NCI-H1417 treated with DMSO at 0.1 percent for 48 hours (cell line): ENCODE data around the gene UBA1.

Source experiments
- DNase-seq: peaks from one replicate; lab custom pipeline; 2025; lab: John Stamatoyannopoulos, UW

Gene UBA1

DNA sequence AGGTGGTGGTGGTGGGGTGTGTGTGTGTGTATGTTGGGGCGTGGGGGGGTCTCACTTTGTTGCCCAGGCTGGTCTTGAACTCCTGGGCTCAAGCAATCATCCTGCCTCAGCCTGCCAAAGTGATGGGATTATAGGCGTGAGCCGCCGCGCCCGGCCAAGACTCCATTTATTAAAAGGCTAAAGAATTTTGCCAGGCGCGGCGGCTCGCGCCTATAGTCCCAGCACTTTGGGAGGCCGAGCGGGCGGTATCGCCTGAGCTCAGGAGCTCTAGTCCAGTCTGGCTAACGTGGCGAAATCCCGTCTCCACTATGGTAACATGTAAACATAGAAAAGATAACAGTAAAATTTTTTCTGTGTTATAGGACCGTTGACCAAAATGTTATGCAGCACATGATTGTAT, 3.7 kb upstream of the UBA1 start:
- DNase-seq: no peak

- peak; percentile 83 for DNase-seq
Observed at GRCh38 chrX:47190445-47191269, 3.0 kb upstream of the UBA1 start.

DNA sequence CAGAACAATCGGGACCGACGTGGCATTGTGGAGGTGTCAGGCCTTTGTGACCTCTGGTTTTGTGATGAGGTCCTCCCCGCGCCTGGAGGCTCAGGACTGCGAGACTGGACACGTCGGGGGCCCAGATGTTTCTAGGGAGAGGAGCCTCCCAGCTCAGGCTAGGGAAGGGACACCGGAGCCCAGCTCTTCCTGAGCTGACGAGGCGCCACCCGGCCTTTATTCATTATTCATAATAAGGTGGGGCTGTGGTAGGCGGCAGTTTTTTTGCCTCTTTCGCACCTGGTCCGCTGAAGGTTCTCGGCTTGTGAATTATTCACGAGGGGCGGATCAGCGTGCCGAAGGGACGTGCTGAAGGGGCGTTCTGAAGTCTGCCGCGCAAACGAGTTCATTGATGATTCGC, 2.3 kb upstream of the UBA1 start:
- peak; percentile 11 for DNase-seq

DNA sequence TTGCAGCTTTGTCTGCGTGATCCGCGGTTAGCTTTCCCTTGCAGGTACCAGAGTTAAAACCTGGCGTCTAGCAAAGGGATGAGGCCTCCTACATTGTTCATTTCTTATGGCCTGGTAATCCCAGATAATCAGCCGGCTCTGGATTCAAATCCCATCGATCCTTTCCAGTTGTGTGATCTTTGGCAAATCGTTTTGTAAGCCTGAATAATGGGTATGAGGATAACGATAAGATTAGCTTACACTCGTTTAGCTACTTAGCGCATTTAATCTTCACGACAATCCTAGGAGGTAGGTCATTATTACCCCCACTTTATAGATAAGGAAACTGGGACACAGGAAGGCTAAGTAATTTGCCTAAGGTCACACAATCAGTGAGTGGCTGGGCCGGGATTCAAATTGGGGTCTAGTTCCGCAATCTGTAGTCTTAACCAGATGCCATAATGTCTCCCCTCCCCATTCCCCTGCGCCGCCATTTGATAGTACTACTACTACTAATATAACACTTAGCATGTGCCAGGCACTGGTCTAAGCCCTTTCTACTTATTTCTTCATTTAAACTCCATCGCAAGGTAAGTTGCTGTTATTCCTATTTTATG, 1.7 kb upstream of the UBA1 start:
- DNase-seq: no peak

DNA sequence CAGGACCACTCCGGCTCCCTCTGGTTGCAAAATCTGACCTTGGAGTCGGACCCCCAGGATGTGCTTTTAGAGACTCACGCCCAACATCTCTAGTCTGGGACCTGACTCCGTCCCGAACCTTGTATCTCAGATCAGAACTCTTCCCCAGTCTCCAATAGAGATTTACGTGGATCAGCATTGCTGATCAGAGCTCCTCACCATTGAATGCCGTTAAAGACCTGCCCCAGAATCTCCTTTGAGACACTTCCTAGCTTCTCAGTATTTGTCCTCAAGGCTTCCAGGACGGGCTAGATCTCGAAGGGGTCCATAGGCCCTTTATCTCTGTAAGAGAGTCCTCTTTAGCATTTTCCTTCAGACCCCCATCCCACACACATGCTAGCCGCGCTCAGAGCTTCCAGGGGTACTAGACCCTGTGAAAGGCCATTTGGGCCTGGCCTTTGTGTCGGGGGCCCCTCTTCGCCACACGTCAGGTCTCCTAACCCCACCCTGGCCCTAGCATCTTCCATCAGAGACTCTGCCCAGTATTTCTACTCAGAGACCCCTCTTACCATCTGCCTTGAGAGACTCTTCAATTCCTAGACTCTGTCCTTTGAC, 662 bp downstream of the UBA1 start:
- no peak for DNase-seq

- no peak for DNase-seq
Observed at GRCh38 chrX:47196098-47196497, 2.5 kb downstream of the UBA1 start.

GRCh38 chrX:47197526-47197925, 3.9 kb downstream of the UBA1 start:
- DNase-seq: no peak

DNA sequence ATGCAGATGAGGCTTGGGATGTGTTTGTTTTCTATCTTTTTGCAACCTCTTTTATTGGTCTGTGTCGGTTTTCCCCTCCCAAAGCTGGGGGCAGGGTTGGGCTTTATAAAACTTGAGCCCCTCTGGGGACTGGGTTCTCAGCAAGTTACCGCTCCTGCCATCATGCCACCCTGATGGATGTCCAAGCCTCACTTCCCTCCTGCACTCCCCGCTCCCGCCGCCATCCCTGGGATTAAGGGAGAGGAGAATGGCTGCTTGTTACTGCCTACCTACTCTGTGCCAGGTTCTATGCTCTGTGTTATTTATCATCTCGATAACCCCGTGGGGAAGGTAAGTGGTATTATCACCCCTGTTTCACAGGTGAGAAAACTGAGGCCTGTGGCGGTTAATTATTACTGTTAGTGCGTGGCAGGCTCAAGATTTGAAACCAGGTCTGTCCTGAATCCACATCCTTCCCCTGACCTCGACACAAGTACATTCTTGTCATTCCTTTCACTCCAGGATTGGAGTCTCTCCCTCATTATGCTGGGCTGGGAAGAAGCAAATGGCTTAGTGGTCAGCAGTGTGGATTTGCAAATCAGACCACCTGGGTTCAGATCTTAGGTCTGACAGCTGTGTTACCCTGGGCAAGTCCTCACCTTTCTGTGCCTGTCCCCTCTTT, 4.5 kb downstream of the UBA1 start:
- no peak for DNase-seq

DNA sequence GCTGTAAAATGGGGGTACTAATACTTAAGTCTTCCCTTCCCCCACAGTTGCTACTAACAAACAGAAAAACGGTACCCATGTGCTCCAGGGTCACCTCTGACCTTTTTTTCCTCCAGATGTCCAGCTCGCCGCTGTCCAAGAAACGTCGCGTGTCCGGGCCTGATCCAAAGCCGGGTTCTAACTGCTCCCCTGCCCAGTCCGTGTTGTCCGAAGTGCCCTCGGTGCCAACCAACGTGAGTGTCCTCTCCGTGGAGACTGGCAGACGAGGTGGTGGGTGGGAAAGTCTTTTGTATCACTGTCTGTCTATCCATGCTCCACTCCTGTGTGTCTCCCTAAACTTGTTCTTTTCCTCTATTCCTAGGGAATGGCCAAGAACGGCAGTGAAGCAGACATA, 5.1 kb downstream of the UBA1 start:
- DNase-seq: no peak

- no peak for DNase-seq
Observed at GRCh38 chrX:47199286-47199685, 5.7 kb downstream of the UBA1 start.

GRCh38 chrX:47200385-47201150, 6.9 kb downstream of the UBA1 start:
- DNase-seq: no peak

DNA sequence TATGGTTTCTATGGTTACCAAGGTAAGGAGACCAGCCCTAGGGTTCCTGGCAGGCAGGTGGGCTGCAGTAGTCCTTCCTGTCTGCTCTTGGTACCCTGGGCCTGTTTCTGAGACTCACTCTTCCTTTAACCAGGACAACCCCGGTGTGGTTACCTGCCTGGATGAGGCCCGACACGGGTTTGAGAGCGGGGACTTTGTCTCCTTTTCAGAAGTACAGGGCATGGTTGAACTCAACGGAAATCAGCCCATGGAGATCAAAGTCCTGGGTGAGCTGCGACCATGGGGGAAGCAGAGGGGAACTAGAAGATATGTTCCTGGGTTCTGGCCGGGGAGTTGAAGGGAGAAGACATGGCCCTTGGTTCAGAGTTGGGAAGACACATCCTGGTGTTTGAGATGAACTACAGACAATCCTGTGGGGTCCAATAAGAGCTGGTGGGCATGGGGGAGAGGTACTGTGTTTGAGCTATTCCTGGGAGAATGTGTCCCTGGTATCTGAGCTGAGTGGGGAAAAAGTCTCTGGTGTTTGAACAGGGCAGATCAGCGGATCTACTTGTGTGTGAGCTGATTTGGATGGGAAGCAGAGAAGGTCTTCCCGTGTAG, 7.8 kb downstream of the UBA1 start:
- no peak for DNase-seq

DNA sequence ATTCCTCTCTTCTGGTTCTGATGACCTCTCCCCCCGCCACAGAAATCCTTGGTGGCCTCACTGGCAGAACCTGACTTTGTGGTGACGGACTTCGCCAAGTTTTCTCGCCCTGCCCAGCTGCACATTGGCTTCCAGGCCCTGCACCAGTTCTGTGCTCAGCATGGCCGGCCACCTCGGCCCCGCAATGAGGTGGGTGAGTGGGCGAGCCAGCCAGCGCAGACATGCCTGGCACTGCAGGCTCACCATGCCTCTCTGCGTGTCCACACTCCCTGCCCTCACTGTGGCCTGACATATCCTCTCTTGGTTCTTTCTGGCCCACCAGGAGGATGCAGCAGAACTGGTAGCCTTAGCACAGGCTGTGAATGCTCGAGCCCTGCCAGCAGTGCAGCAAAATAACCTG, 8.7 kb downstream of the UBA1 start:
- DNase-seq: no peak

- no peak for DNase-seq
Observed at GRCh38 chrX:47202877-47203276, 9.2 kb downstream of the UBA1 start.

- DNase-seq: no peak
Observed at GRCh38 chrX:47204970-47205369, 11.3 kb downstream of the UBA1 start.

- DNase-seq: no peak
Observed at GRCh38 chrX:47206316-47206715, 12.7 kb downstream of the UBA1 start.

GRCh38 chrX:47208108-47208507, 14.5 kb downstream of the UBA1 start:
- DNase-seq: no peak

DNA sequence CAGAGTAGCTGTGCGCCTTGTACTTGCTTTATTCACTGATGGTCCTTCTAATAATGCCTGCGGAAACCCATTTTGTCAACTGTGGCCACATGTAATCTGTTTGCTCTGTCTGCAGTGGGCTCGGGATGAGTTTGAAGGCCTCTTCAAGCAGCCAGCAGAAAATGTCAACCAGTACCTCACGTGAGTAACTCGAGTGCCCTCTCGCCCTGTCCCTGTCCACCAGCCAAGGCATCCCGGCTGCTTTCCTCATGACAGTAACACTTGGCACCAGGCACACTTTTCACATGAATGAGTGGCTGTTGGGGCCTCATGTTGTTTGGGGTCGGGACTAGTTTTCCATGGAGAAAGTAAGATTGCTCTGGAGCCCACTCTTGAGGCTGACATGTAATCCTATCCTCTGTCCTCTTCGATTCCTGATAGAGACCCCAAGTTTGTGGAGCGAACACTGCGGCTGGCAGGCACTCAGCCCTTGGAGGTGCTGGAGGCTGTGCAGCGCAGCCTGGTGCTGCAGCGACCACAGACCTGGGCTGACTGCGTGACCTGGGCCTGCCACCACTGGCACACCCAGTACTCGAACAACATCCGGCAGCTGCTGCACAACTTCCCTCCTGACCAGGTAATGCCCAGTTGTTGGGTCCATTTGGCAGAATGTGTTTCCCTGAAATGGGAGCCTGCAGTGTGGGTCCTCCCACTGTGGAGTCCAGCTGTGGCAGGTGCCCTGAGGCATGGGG, 16.0 kb downstream of the UBA1 start:
- DNase-seq: no peak

GRCh38 chrX:47210661-47211425, 17.2 kb downstream of the UBA1 start:
- no peak for DNase-seq
